HG03097 (cell line): ENCODE measurements around the gene ZNF438.
"Not testable (repeated sequence)": the region's sequence is repeated elsewhere in the genome, so short reads cannot be mapped to it uniquely, and the experiment has no call there.

ENCODE experiments used
- ATAC-seq: cut with Tn5 transposase; IDR thresholded peaks from one replicate; pipeline ENCODE4 v1.9.1; 2021; ENCODE audit not compliant: unreplicated experiment, low FRiP score

Gene ZNF438

GRCh38 chr10:30990971-30991646 lies 40.6 kb downstream of the ZNF438 start:
- no peak for ATAC-seq

DNA sequence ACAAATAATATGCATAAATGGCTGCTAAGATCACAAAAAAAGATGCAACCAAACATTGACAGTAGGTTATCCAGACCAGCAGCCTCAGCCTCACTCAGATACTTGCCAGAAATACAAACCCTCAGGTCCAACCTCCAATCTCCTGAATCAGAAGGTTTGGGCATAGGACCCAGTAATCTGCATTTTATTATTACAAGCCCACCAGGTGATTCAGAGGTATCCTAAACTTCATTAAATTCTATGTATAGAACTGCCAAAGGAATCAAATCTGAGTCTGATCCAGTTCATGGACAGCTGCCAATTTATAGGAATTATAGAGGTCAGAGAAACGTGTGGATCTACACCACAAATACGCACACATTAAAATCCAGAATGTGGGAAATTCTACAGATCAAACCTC lies 41.3 kb downstream of the ZNF438 start:
- ATAC-seq: no peak

GRCh38 chr10:30988831-30989435 lies 42.7 kb downstream of the ZNF438 start:
- no peak for ATAC-seq

- ATAC-seq: no peak
Measured at GRCh38 chr10:30987463-30987862, 44.2 kb downstream of the ZNF438 start.

DNA sequence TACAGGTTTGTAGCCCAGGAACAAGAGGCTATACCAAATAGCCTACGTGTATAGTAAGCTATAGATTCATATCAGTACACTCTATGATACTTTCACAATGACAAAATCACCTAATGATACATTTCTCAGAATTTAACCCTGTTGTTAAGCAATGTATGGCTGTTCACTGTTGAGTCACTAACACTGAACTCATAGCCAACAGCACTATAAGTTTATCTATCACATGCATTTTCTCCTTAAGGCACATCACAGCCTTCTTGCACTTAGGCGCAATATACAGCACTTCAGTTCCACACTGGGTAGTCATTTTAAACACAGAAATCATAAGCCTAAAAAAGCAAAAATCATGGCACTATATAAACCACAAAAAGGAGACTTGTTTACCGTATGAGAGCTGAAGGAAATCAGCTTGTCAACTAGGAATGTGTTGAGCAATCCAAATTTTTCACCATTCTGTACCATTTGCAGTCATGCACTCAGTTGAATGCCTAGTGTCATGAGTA lies 45.6 kb downstream of the ZNF438 start:
- no peak for ATAC-seq

DNA sequence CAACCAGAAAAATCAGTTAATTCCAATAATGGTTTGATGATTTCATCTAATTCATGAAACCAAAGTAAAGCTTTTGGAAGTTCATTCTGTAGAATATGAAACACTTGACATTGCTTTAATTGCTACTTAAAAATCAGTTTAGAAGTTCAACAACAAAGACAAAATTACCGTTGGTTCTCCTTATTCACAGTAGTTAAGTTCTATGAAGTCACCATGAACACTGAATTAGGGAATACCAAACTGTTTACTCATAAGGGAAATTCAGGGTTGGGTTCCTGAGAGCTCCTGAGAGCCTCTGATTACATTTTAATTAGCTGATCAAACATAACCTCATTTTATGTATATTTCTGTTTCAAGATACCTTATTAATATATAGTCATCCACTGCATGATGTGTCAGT lies 46.2 kb downstream of the ZNF438 start:
- no peak for ATAC-seq

- no peak for ATAC-seq
Measured at GRCh38 chr10:30984563-30985328, 46.9 kb downstream of the ZNF438 start.

- ATAC-seq: not testable (repeated sequence)
Measured at GRCh38 chr10:30983209-30983608, 48.5 kb downstream of the ZNF438 start.

DNA sequence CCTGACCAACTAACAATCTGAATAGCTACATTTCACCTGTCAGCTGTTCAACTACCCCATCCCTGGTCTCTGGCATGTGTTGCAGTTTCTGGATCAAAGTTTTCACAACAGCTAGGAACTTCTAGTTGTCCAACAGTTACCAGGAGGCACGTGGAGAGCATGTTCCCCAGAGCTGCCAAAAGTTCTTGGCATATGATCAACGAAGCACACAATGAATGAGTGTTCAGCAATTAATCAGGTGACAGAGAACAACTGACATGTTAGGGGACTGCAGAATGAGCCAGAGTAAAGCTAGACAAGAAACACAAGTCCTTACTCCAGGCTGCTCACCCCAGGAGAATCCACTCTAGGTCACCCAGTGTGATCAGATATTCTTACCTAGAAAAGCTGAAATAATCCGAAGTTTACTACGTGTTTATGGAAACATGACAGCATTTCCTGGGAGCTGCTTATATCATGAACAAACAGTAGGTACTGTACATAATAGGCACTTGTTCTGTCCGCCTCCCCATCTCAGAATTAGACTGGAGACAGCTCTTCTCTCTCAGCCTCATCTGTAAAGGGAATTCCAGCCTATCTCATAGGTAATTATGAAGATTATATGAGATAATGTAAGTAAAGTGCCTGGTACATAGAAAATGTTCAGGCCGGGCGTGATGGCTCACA lies 50.6 kb downstream of the ZNF438 start:
- ATAC-seq: no peak

DNA sequence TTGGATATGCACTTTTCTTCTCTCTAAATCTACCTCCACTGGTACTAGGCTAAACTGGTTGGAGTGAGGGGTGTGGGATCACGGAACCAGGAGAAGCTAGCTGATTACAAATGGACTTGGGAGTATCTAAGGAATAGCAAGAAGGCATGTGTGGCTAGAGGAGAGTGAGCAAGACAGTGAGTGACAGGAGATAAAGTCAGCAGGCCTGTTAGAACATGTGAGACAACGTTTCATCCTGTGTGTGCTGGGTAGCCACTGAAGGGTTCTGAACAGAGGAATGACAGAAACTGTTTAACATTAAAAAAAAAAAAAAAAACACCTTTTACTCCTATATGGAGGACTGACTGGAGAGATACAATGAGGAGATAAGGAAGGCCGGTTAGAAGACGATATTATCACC lies 51.7 kb downstream of the ZNF438 start:
- no peak for ATAC-seq

GRCh38 chr10:30978843-30979242 lies 52.8 kb downstream of the ZNF438 start:
- no peak for ATAC-seq

- ATAC-seq: no peak
Measured at GRCh38 chr10:30977385-30977784, 54.3 kb downstream of the ZNF438 start.

GRCh38 chr10:30974773-30975415 lies 56.8 kb downstream of the ZNF438 start:
- no peak for ATAC-seq

DNA sequence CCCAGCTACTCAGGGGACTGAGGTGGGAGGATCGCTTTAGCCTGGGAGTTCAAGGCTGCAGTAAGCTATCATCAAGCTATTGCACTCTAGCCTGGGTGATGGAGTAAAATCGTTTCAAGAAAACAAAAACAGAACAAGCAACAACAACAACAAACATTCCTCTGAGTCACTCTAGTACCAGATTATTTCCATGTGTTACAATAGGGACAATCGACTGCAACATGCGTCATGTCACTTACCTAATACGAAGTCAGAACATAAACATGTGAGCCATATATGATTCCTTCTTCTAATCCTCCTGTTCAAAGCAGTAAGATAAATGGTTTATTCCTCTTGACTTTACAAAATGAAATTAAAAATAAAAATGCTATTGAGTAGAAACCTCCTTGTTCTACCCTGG lies 57.3 kb downstream of the ZNF438 start:
- ATAC-seq: no peak

DNA sequence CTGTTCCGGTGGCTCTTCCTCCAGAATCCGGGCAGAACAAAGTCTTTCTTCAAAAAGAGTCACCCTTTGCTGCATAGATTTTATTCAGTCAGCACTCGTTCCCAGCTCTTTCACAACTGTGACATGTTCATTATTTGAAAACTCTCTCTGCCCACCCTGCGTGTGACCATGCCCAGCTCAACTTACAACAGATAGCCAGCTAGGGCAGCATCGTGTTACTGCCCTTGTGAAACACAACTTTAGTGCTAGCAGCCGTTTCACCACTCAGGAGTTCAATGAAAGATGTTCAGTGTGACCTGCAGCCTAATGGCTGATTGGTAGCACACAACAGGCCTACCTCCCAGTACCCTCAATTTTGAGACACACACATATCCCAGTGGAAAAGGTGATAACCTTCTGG lies 57.9 kb downstream of the ZNF438 start:
- no peak for ATAC-seq

DNA sequence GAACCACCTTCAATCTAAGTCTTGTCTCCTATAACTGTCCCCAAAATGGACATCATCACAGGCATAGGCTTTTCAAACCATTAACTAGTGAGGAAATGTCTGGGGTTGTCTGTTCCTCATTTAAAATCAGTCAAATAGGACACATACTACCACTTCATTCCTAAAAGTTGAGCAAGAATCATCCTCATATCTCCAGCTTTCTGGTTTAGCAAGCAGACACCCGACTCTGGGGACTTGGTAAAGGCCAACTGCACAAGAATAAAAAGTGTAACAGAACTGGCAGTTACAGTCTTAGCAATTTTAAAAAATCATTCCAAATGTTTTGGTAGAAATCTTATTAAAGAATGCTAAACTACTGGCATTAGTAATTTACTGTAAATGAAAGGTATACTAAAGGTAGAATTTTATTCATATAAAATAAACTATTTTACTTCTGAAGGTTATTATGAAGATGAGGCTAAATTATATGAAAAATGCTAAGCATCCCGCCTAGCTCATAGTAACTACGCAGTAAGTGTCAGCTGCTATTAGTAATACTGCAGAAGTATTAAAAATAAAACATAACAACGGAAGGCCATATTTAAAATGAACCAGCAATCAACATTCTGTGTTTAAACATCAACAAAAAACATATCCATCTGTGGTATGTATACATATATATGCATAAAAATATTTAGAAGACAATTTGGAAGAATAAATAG lies 60.8 kb downstream of the ZNF438 start:
- ATAC-seq: no peak

DNA sequence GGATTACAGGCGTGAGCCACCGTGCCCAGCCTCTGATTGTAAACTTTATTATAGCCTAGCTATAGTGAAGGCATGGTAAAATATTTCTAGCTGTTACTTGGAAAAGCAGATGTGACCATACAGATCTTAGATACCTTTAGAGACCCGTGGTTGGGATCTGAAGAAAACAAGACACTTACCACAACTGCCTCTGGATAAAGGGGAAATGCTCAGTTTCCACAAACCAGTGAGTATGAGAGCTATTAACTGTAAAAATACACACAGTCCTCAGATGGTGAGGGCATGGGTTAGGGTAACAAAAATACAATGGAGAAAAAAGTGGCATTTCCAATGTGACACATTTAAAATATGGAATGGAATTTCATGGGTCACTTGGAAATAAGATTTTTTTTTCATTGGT lies 63.0 kb downstream of the ZNF438 start:
- ATAC-seq: no peak

GRCh38 chr10:30967650-30968410 lies 63.8 kb downstream of the ZNF438 start:
- ATAC-seq: no peak
